Breast epithelium (tissue), 4 donors: Measurements from ENCODE around the gene WDR19. TPM values are rescaled to one million over a fixed set of nuclear protein-coding genes. Genes with fewer than 3 reads are reported as not detected.
A peak's percentile ranks its signal among the peaks of the same experiment; 100 is the strongest.
"Not testable (repeated sequence)": the region's sequence is repeated elsewhere in the genome, so short reads cannot be mapped to it uniquely, and the experiment has no call there.

ENCODE experiments used
- DNase-seq, 2 donors: peaks; one replicate each; pipeline ENCODE4 v3.0.0-alpha.2; 2019; ENCODE audit warnings: low spot score in 2 of 2
- H3K27ac ChIP-seq, 2 donors: fragments of 200-600 bp; sonication (generic) in 1 of 2; one replicate each; pipeline ENCODE4 v1.5.1; 2016 to 2019; ENCODE audit warnings: mild to moderate bottlenecking in 1 of 2
- H3K27me3 ChIP-seq, 2 donors: fragments of 200-600 bp; sonication (generic) in 1 of 2; one replicate each; pipeline versions ENCODE4 v1.5.1 to v1.6.0; 2017 to 2019; ENCODE audit warnings: control low read depth in 1 of 2, mild to moderate bottlenecking in 1 of 2
- H3K36me3 ChIP-seq: fragments of 200-600 bp; one replicate; pipeline ENCODE4 v1.5.1; 2019
- H3K4me1 ChIP-seq, 2 donors: fragments of 200-600 bp; sonication (generic); one replicate each; pipeline ENCODE4 v1.5.1; 2016 to 2019; ENCODE audit warnings: control low read depth in 1 of 2
- H3K4me3 ChIP-seq, 3 donors: fragments of 200-600 bp; sonication (generic); 1 replicate in 2 of 3; 2 replicates in 1 of 3; pipeline ENCODE4 v1.5.1; 2016 to 2019; ENCODE audit warnings: mild to moderate bottlenecking in 3 of 3, moderate library complexity in 2 of 3
- H3K9me3 ChIP-seq, 2 donors: fragments of 200-600 bp; sonication (generic) in 1 of 2; one replicate each; pipeline ENCODE4 v1.5.1; 2016 to 2019; ENCODE audit warnings: control low read depth in 1 of 2
- CTCF ChIP-seq, 3 donors: fragments of 450-650 bp; IDR thresholded peaks; one replicate each; pipeline ENCODE4 v1.5.1; 2016 to 2017; ENCODE audit warnings: antibody characterized with exemption in 3 of 3, mild to moderate bottlenecking in 3 of 3, moderate library complexity in 3 of 3
- POLR2A ChIP-seq: fragments of 450-650 bp; IDR thresholded peaks from one replicate; pipeline ENCODE4 v1.6.1; 2016; ENCODE audit warnings: antibody characterized with exemption, mild to moderate bottlenecking, moderate library complexity
- POLR2AphosphoS5 ChIP-seq, 3 donors: sonication (generic); formaldehyde crosslinking; IDR thresholded peaks; one replicate each; pipeline ENCODE4 v1.6.1; 2017; ENCODE audit warnings: antibody characterized with exemption in 3 of 3
- intact Hi-C: fragments of 100-400 bp; cut with DNase I; formaldehyde crosslinking; loops from one replicate; pipeline ENCODE4 v1.15.1; 2023; ENCODE audit warnings: low total_unique reads
- total RNA-seq, 3 donors: library from RNA; depleted of rRNA; stranded (reverse); fragments of >200 nt; gene quantifications; one replicate each; pipeline ENCODE4 v1.1.0, GENCODE V29; 2016

Gene WDR19
- 10 to 100 TPM; 65.6 to 75.8 (median 66.5) TPM for total RNA-seq

GRCh38 chr4:39181905-39182638 lies at the start of gene WDR19:
Gene WDR19 (plus strand): TSS chr4:39182529. CDS start chr4:39182558, 29 bp downstream.
- peak within 1 kb of the TSS; percentile 80 to 90 (median 81) for H3K4me3 ChIP-seq
- no peaks in the 10 kb centered on the region for H3K4me1 ChIP-seq
- peak within 1 kb of the TSS; percentile 64 to 77 for H3K27ac ChIP-seq
- DNase-seq, result peak; percentile 98 to 99
- intact Hi-C loops, result no loop called here
- no peaks in the 10 kb centered on the region for H3K27me3 ChIP-seq
- H3K9me3 ChIP-seq, result no peaks in the 10 kb centered on the region
- TF ChIP-seq POLR2AphosphoS5 (IDR thresholded peaks at IDR 0.05), result peak; percentile 48 to 63 (median 59)
- TF ChIP-seq CTCF (IDR thresholded peaks at IDR 0.05), result peak; percentile 51 to 59 (median 53)
- no peak for TF ChIP-seq POLR2A
- H3K36me3 ChIP-seq, result no peaks in the 10 kb centered on the region

- Histone ChIP-seq H3K27me3 (no peaks in the 10 kb centered on the region), H3K27ac (no peak overlapping the region), H3K4me1 (no peaks in the 10 kb centered on the region), H3K9me3 (no peaks in the 10 kb centered on the region), H3K4me3 (no peak overlapping the region), H3K36me3 (no peaks in the 10 kb centered on the region)
- no peak for DNase-seq
- intact Hi-C loops, result loop anchor here (10.0 kb wide), 2 partner anchors 219 to 891 kb away; no protein-coding TSS in a partner anchor
- TF ChIP-seq POLR2A (no peak), POLR2AphosphoS5 (IDR thresholded peaks at IDR 0.05) (no peak), CTCF (IDR thresholded peaks at IDR 0.05) (no peak)
Observed at GRCh38 chr4:39133623-39134022, 48.7 kb upstream of the WDR19 start.

GRCh38 chr4:39134683-39135306 lies 47.5 kb upstream of the WDR19 start:
- Histone ChIP-seq H3K27me3 (no peaks in the 10 kb centered on the region), H3K36me3 (no peaks in the 10 kb centered on the region), H3K4me1 (no peaks in the 10 kb centered on the region), H3K9me3 (no peaks in the 10 kb centered on the region), H3K4me3 (no peak overlapping the region), H3K27ac (no peak overlapping the region)
- intact Hi-C loops, result loop anchor here (10.0 kb wide), 2 partner anchors 220 to 890 kb away; no protein-coding TSS in a partner anchor
- no peak for TF ChIP-seq CTCF (IDR thresholded peaks at IDR 0.05)
- DNase-seq, result no peak

- intact Hi-C loops, result loop anchor here (10.0 kb wide), 2 partner anchors 223 to 887 kb away; no protein-coding TSS in a partner anchor
- not testable (repeated sequence) for H3K36me3 ChIP-seq
Observed at GRCh38 chr4:39138227-39138626, 44.1 kb upstream of the WDR19 start.

GRCh38 chr4:39146211-39146610 lies 36.1 kb upstream of the WDR19 start:
- H3K36me3 ChIP-seq, result no peaks in the 10 kb centered on the region
- H3K27ac ChIP-seq, result no peak overlapping the region
- intact Hi-C loops, result no loop called here
- no peaks in the 10 kb centered on the region for H3K4me1 ChIP-seq
- no peaks in the 10 kb centered on the region for H3K27me3 ChIP-seq
- TF ChIP-seq POLR2AphosphoS5 (IDR thresholded peaks at IDR 0.05) (no peak), CTCF (IDR thresholded peaks at IDR 0.05) (no peak)
- DNase-seq, result no peak
- no peak overlapping the region for H3K4me3 ChIP-seq
- H3K9me3 ChIP-seq, result no peaks in the 10 kb centered on the region

More at GRCh38 chr4:39138227-39138626, 44.1 kb upstream of the WDR19 start:
- not testable (repeated sequence) for H3K4me3 ChIP-seq, H3K4me1 ChIP-seq, H3K27ac ChIP-seq, DNase-seq, H3K27me3 ChIP-seq, H3K9me3 ChIP-seq
